DMS53 treated with DMSO at 0.1 percent for 48 hours (cell line): ENCODE results near the gene FAM193A.
"Not testable (repeated sequence)": the region's sequence is repeated elsewhere in the genome, so short reads cannot be mapped to it uniquely, and the experiment has no call there.

Experiments
- DNase-seq: peaks from one replicate; lab custom pipeline; 2025; ENCODE audit not compliant: unreplicated experiment; lab: John Stamatoyannopoulos, UW

The FAM193A gene

DNA sequence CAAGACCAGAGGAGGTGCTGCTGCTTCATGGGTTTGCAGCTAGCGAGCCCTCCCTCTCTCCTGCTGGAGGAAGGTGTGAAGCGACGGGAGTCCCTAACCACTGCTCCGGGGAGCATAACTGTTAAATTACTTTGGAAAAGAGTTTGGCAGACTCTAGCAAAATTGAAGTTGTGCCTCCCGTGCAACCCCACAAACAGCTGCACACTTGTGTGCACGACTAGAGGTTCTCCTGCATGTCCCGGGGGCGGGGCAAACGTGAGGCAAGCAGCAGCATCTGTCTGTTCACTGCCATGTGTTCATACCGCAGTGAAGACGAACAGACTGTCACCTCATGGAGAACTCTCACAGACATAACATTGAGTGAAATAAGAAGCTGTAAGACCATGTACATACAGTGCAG, 185.1 kb downstream of the FAM193A start:
- no peak for DNase-seq

GRCh38 chr4:2722033-2722432, 185.6 kb downstream of the FAM193A start:
- no peak for DNase-seq

GRCh38 chr4:2723751-2724150, 187.3 kb downstream of the FAM193A start:
- no peak for DNase-seq

DNA sequence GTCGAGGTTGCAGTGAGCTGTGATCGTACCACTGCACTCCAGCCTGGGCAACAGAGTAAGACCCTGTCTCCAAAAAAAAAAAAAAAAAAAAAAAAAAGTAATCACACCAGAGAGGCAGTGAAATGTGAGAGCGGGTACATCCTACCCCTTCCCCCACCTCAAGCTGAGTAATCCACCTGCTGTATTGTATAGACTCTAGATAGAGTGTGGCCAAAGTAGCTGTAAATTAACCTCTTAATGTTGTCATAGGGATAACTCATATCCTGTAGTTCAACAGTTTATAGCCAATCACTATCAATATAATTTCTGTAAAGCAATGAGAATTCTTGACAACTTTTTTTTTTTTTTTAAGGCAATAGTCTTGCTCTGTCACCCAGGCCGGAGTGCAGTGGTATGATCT, 188.9 kb downstream of the FAM193A start:
- no peak for DNase-seq

DNA sequence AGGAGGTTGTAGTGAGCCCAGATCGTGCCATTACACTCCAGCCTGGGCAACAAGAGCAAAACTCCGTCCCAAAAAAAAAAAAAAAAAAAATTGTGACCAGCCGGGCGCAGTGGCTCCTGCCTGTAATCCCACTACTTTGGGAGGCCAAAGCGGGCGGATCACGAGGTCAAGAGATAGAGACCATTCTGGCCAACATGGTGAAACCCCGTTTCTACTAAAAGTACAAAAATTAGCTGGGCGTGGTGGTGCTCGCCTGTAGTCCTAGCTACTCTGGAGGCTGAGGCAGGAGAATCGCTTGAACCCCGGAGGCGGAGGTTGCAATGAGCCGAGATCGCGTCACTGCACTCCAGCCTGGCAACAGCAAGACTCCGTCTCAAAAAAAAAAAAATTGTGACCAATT, 190.4 kb downstream of the FAM193A start:
- not testable (repeated sequence) for DNase-seq

GRCh38 chr4:2728221-2728620, 191.8 kb downstream of the FAM193A start:
- no peak for DNase-seq

DNA sequence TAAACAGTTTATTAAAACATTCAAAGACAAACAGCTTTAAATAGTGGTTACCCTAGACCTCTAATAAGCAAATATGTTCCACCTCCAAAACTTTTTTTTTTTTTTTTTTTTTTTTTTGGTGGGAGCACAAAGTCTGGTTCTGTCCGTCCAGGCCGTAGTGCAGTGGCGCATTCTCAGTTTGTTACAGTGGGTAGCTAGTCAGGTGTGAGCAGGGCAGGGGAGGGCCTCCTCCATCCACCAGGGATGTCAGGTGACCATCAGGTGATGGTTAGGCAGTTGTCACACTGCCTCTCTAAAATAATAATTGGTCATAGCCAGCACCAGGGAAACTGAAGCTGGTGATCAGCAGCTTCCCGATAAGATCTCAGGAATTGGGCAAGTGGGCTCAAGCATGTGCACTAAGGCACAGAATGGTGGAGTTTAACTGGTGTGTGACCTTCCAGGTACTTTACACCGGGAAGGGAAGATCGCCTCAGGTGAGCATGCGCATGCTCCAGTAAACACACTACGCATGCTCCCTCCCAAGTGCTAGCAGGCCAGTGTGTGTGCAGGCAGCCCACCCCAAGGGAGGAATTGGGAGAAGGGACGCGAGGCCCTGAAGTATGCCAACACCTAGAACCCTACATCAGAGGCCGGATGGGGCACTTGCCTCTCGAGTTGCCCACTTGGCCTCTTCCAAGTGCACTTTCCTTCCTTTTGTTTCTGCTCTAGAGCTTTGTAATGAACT, 192.5 kb downstream of the FAM193A start:
- DNase-seq: no peak

DNA sequence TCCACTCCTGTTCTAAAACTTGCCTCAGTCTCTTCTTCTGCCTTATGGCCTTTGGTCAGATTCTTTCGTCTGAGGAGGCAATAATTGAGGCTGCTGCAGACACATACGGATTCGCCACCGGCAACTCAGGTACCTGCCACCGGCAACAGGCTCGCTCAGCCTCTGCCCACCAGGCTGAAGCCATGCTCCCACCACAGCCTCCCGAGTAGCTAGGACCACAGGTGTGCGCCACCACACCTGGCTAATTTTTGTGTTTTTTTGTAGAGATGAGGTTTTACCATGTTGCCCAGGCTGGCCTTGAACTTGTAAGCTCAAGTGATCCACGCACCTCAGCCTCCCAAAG, 193.1 kb downstream of the FAM193A start:
- DNase-seq: no peak

DNA sequence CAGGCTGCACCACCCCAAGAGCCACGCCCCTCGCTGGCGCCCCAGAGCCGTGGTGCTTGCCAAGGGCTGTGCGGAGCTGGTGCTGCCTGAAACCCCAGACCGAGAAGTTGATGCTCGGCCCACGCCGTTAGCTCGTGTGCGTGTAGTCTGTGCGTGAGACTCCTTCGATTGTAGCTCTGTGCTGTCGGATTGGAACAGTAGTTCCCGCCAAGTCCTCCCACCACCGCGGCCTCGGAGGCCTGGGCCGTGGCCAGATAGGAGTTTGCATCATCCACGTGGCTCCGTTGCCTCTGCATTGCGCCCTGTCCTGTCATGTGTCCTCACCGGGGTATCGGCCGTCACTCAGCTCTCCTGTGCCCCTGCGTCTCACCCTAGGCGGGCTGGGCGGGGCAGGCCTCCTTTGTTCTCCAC, 195.5 kb downstream of the FAM193A start:
- no peak for DNase-seq

DNA sequence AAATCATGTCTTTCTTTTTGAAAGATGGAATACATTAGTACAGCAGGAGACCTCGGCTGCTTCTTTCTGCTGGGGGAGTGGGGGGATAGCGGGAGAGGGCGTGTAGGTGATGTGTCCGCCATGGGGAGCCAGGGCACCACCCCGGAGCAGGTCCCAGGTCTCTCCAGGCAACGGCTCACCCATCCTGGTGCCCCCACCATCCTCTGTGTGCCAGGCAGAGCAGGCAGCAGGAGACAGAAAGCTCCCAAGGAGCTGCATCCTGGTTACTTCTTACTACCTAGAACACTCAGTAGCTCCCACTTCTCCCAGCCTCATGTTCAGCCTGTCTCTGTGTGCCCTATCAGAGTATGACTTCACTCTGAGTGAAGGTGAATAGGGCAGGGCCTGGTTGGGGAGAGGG, 196.1 kb downstream of the FAM193A start:
- no peak for DNase-seq

DNA sequence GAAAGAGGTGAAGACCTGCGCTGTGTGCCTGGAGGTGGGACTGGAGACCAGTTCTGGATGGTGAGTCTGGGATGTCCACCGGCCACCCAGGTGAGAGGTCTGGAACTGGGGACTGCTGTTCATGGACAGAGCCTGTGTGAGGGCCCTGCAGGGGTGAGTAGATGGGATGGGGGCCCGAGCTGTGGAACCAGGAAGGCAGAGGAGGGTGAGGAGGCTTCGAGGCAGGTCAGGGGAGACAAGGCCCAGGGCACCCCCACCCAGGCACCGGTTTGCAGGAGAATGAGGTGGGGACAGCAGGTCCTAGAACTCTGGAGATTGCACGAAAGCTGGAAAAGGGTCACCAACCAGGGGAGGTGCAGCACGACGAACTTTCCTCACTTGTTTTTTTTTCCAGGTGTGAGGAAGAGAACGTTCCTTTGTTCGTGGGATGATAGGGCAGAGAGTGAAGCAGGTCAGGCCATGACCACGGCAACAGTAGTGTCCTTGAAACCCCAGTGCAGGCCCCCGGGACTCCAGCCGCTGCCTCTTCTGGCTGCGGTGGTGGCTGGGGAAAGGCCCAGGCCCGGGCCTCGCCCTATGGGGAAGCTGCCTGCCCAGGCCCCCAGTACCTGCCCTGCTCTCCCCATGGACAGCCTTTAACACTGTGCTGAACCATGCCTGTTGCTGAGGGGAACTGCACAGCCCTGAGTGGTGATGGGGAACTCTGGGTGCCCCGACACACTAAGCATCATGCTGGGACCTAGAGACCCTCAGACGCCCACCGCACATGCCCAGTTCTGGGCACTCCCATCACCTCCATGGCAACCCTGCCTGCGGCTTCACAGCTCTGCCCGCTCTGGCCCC, 196.8 kb downstream of the FAM193A start:
- DNase-seq: no peak

DNA sequence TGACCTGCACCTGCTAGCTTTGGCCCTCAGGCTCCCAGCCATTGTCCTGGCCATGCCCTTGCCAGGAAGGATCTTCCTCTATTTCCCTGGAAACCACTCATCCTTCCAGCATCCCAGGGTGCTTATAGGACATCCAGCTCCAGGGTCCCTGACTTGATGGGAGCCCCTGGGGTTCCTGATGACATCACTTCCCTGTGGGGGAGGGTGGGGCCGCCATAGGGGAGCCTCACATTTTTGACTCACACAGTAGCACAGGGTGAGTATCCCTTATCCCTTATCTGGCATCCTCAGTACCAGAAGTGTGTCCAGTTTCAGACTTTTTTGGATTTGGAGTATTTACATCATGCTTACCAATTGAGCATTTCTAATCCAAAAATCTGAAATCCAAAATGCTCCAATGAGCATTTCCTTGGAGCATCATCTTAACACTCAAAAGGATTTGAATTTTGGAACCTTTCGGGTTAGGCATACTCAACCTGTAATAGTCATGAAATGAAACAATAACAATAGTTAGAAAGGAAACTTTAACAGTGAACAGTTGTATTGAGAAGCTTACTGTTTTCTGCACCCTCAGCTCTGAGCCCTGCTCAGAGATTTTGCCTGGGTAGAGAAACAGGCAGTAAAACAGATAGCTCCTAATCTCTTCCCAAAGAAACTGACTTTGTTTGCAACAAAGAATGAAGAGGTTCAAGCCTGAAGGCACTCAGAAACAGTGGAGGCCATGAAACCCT, 197.6 kb downstream of the FAM193A start:
- no peak for DNase-seq

DNA sequence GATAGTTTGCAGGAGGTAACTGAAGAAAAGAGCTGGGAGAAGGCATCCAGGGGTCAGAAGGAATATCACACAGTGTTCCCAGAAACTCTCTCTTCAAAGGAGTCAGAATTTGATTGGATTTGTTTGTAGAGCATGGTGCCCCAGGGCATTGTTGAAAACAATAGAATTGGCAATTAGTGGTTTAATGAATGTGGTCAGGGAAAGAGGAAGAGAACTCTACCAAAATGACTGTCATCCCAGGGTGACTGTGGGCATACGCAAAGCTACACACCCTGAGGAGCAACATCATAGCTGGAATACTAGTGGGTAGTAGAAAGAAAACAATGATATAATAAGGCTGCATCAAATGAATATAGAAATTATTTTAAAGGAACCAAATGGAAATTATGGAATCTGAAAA, 198.2 kb downstream of the FAM193A start:
- no peak for DNase-seq

GRCh38 chr4:2735869-2736268, 199.4 kb downstream of the FAM193A start:
- DNase-seq: no peak

GRCh38 chr4:2738296-2738695, 201.8 kb downstream of the FAM193A start:
- not testable (repeated sequence) for DNase-seq

- no peak for DNase-seq
Measured at GRCh38 chr4:2741626-2742025, 205.2 kb downstream of the FAM193A start.

DNA sequence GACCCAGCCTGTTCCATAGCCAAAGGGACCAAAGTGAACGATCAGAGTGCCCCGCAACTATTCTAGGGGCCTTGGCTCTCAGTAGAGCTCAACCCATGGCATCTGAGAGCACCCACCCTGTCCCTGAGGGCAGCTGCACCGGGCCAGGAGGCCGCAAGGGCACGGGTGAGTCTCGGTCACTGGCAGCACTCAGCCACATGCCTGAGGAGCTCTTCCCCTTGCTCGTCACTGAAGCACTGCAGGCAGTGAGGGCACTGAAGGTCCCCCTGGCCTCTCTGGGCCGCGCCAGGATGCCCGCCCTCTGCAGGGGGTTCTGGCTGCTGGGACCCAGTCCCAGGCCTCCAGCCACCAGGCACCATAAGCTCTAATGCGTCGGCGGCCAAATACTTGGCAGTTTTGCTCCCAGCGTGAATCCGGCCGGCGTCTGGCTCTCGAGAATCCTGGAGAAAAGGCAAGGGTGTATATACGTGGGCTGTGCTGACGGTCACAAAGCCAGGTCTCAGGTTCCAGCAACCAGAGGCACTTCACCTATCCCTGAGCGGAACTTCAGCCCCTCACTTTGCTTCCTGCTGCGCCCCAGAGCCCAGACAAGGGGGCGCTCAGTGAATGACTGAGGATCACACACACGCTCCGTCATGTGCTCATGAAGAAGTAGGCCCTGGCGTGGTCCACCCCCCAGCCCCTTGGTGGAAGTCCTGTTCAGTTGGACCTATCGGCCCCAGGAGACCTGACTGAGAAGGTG, 205.8 kb downstream of the FAM193A start:
- no peak for DNase-seq

DNA sequence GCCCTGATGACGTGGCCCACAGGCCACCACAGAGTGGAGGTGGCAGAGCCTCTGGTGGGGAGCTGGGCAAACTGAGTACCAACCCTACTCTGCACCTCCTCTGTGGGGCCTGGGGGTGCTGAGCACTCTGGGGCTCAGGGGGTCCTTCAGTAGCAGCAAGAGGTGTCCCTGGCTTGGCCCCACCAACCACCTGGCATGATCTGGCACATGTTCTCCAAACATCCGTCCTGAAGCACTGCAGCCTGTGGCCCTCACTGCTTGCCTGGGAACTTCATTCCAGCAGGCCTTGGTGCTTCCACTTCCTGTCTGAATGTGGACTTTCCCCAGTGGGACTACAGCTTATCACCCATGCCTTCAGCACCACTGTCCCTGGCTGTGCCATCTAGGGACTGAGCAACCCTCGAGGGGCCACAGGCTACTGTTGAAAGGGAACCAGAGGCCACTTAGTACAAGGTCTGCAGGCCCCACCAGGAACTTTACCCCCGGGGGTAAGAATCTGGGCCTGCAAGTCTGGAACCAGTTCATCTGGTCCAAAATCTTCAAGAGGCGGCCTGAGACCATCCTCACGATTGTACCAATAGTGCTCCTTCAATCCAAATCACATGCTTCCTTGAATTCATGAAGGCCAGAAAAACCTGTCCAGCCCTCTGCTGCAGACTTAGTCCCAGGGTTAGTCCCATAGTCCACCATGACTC, 206.5 kb downstream of the FAM193A start:
- DNase-seq: no peak

DNA sequence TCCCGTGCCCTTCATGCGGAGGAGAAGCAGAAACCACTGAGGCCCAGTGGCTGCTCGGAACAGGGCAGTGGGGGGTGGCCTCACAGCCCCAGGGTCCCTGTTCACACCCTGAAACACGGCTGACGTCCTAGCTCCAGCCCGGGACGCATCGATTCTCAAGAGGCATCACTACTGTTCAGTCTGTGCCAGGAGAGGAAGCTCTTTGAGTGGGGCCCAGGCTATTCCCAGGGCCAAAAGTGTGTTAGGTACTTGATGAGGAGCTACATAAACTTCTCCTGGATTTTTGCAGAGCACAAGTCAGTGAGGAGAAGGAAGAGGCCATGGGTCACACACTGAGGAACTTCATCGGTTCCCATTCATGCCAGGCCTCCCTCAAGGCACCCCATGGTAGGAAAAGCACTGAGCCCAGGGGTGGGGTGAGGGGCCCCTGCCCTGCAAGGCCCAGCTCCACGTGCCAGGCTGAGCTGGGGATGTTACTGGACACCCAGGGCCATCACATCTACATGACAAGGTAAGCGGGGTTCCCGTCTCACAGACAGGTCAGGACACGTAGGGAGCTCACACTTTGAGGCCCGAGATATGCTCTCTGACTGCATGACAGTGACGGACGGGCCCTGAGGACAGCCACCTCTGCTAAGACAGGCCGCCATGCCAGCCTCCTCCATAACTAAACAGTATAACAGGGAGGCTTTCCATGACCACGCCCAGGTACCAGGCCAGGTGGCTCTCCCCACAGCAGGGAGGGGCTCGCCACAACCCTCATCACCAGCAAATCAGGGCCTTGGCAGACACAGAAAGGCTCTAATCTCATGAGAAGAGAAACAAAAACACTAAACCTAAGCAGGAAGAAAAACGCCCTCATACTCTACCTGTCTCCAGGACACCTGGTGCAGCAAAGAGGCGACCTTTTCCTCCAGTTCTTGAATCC, 207.3 kb downstream of the FAM193A start:
- no peak for DNase-seq
